ENCODE results near the gene TRUB2. TPM values are rescaled to one million over a fixed set of nuclear protein-coding genes. Genes with fewer than 3 reads are reported as not detected.
A peak's percentile ranks its signal among the peaks of the same experiment; 100 is the strongest.

The TRUB2 gene
- total RNA-seq, 1 donor from 2014 or later = 27.0 TPM

DNA sequence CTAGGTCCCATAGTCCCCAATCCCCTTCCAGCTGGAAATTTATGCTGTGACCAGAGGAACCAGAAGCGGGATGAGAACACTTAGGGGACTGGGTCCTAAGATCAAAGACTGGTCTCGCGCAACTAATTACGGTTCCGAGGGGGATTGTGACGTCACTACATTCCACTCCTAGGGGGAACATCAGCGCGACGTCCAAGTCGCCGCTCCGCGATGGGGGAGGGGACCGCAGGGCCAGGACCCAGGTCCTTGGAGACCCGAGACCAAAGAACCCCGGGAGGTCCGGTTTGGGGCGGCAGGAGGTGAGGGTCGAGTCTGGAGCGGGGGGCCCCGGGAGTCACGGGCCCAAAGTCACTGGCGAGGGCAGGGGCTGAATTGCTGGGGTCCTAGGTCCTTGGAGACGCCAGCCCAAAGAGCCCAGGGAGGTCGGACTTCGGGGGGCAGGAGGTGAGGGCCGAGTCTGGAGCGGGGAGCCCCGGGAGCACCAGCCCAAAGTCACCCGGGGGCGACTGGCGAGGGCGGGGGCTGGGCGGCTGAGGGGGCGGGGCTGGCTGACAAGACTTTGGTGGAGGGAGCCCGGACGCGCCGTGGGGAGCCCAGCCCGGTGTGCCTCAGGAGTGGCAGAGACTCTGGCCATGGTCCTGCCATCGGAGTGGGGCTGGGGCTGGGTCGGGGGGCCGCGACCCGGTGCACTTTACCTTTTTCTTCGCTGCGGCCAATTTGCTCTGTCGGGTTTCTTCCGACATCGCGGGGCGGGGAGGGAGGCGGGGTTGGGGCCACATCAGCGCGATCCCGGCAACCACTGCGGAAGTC lies 46.8 kb downstream of the TRUB2 start, which contains the start of gene GOLGA2:
Gene GOLGA2, minus strand, starts transcription at position 810 of the 810 bp plus-strand sequence. Its CDS starts 31 bp downstream, at position 779.
- H3K27me3 Mint-ChIP-seq (ENCODE audit: unreplicated experiment) = no peaks in the 10 kb centered on the region
- H3K4me1 Mint-ChIP-seq (ENCODE audit: unreplicated experiment) = peaks cover 35% of the 10 kb centered on the region
- H3K4me3 Mint-ChIP-seq (ENCODE audit: unreplicated experiment) = peak within 1 kb of the TSS; percentile 97
- no peaks in the 10 kb centered on the region for H3K9me3 Mint-ChIP-seq (ENCODE audit: unreplicated experiment)
- peaks cover 25% of the 10 kb centered on the region for H3K36me3 Mint-ChIP-seq (ENCODE audit: unreplicated experiment)
- TF ChIP-seq, protein P1, sequence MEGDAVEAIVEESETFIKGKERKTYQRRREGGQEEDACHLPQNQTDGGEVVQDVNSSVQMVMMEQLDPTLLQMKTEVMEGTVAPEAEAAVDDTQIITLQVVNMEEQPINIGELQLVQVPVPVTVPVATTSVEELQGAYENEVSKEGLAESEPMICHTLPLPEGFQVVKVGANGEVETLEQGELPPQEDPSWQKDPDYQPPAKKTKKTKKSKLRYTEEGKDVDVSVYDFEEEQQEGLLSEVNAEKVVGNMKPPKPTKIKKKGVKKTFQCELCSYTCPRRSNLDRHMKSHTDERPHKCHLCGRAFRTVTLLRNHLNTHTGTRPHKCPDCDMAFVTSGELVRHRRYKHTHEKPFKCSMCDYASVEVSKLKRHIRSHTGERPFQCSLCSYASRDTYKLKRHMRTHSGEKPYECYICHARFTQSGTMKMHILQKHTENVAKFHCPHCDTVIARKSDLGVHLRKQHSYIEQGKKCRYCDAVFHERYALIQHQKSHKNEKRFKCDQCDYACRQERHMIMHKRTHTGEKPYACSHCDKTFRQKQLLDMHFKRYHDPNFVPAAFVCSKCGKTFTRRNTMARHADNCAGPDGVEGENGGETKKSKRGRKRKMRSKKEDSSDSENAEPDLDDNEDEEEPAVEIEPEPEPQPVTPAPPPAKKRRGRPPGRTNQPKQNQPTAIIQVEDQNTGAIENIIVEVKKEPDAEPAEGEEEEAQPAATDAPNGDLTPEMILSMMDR (IDR thresholded peaks at IDR 0.05) = no peak
- DNase-seq (ENCODE audit: extremely low spot score, unreplicated experiment) = no peak
- H3K27ac Mint-ChIP-seq (ENCODE audit: unreplicated experiment) = peak within 1 kb of the TSS; percentile 95

DNA sequence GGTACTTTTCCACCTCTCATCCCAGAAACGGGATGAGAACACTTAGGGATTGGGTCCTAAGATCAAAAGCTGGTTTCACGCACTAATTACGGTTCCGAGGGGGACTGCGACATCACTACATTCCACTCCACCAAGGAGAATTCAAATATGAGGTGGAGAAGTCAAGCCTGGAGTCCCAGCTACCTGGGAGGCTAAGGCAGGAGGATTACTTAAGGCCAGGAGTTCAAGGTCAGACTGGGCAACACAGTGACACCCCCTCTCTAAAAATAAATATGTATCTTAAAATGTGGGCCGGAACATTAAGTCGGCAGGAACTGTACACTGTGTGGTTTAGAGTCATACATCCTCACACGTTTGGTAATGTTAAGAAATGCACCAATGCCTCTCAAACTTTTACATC lies 48.0 kb downstream of the TRUB2 start:
- Mint-ChIP-seq H3K4me3 (ENCODE audit: unreplicated experiment) (peak overlapping the region; percentile 97), H3K4me1 (ENCODE audit: unreplicated experiment) (peaks cover 36% of the 10 kb centered on the region), H3K9me3 (ENCODE audit: unreplicated experiment) (no peaks in the 10 kb centered on the region), H3K27ac (ENCODE audit: unreplicated experiment) (peak overlapping the region; percentile 95), H3K27me3 (ENCODE audit: unreplicated experiment) (no peaks in the 10 kb centered on the region), H3K36me3 (ENCODE audit: unreplicated experiment) (peaks cover 21% of the 10 kb centered on the region)
- TF ChIP-seq, protein P1 (IDR thresholded peaks at IDR 0.05) = no peak
- DNase-seq (ENCODE audit: extremely low spot score, unreplicated experiment) = no peak

DNA sequence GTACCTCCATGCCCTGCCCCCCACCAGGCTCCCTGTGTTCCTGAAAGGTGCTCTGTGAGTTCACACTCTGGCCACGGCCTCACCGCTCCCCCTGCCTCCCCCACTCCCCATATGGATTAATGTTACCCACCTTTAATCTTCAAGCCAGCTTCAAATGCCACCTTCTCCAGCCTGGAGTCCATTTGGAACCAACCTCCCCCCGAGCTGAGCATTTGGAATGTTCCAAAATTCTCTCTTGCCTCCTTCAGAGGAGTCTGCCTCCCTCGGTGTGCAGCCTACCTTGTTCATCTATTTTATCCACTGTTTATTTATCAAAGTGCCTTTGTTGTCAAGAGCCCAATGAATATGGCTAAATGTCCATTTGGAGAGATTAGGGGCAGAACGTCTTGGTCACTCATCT lies 50.7 kb downstream of the TRUB2 start:
- no peak overlapping the region for H3K4me3 Mint-ChIP-seq (ENCODE audit: unreplicated experiment)
- DNase-seq (ENCODE audit: extremely low spot score, unreplicated experiment) = no peak
- H3K27ac Mint-ChIP-seq (ENCODE audit: unreplicated experiment) = peak overlapping the region; percentile 54
- H3K27me3 Mint-ChIP-seq (ENCODE audit: unreplicated experiment) = no peaks in the 10 kb centered on the region
- TF ChIP-seq, protein P1 (IDR thresholded peaks at IDR 0.05) = no peak
- no peaks in the 10 kb centered on the region for H3K9me3 Mint-ChIP-seq (ENCODE audit: unreplicated experiment)
- H3K4me1 Mint-ChIP-seq (ENCODE audit: unreplicated experiment) = peaks cover 24% of the 10 kb centered on the region
- peaks cover 35% of the 10 kb centered on the region for H3K36me3 Mint-ChIP-seq (ENCODE audit: unreplicated experiment)

DNA sequence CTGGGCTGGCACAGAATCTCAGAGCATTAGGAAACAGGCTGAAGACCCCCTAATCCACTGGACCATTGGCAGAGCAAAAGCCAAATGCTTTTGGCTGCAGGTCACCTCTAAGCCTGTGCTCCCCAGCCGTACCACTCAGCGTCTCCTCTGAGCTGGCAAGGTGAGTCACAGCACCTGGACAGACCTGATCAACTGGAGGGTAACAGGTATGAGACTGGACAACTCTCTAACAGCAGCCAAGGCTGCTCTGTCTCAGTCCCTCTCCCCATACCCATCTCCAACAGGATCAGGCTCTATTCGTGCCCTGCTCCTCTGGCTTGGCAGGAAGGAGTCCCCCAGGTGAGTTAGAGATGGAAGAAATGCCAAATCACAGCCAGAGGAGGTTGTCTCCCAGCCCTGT lies 51.1 kb downstream of the TRUB2 start:
- Mint-ChIP-seq H3K36me3 (ENCODE audit: unreplicated experiment) (peaks cover 39% of the 10 kb centered on the region), H3K9me3 (ENCODE audit: unreplicated experiment) (no peaks in the 10 kb centered on the region), H3K4me3 (ENCODE audit: unreplicated experiment) (no peak overlapping the region), H3K27me3 (ENCODE audit: unreplicated experiment) (no peaks in the 10 kb centered on the region), H3K27ac (ENCODE audit: unreplicated experiment) (no peak overlapping the region), H3K4me1 (ENCODE audit: unreplicated experiment) (peaks cover 20% of the 10 kb centered on the region)
- TF ChIP-seq, protein P1 (IDR thresholded peaks at IDR 0.05) = no peak
- DNase-seq (ENCODE audit: extremely low spot score, unreplicated experiment) = no peak

DNA sequence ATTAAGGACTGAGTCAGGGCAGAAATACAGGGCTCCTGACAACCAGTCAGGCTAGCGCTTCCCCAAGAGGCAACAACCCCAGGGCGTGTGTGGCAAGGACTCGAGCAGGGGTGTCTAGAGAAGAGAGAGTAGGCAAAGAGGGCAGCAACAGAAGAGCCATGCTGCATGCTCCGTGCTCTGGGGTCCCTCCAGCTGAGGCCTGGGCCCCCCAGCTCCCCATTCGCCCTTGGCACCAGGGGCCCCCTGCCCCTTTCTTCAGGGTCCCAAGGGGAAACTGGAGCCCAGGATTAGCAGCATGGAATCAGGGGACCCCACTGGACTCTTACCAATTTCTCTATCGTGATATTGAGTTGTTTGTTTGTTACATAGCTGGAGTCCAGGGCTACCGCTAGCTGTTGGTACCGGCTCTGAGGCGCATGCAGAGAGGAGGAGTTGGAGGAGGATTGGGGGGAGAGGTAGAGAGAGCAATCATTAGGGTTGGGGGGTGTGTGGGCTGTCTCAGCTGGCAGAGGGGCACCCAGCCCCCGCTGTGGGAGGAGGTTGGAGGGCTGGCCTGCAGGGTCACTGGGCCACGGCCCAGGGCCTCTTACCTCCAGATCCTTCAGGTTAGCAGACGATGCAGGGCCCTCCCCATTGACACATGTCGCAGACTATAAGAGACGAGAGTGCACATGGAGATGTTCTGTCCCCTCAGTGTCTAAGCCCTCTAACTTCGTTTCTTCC lies 55.2 kb downstream of the TRUB2 start:
- Mint-ChIP-seq H3K36me3 (ENCODE audit: unreplicated experiment) (peaks cover 50% of the 10 kb centered on the region), H3K27me3 (ENCODE audit: unreplicated experiment) (no peaks in the 10 kb centered on the region), H3K27ac (ENCODE audit: unreplicated experiment) (no peak overlapping the region), H3K4me1 (ENCODE audit: unreplicated experiment) (peaks cover 2% of the 10 kb centered on the region), H3K9me3 (ENCODE audit: unreplicated experiment) (no peaks in the 10 kb centered on the region), H3K4me3 (ENCODE audit: unreplicated experiment) (no peak overlapping the region)
- no peak for DNase-seq (ENCODE audit: extremely low spot score, unreplicated experiment)
- TF ChIP-seq, protein P1 (IDR thresholded peaks at IDR 0.05) = no peak

Data from osteocyte (in vitro differentiated cells).